Loucy (cell line): ENCODE results near the gene SGCA.

ENCODE experiments used
- EZH2phosphoT487 ChIP-seq: fragments of 200-600 bp; IDR thresholded peaks from 2 replicates; pipeline ENCODE4 v1.6.1; 2018; ENCODE audit warnings: antibody characterized with exemption, mild to moderate bottlenecking, moderate library complexity, borderline replicate concordance
- TF ChIP-seq, protein P1 (sequence below): fragments of 200-600 bp; sonication (generic); conservative IDR thresholded peaks from 2 replicates; pipeline ENCODE4 v1.5.1; 2014; ENCODE audit warnings: mild to moderate bottlenecking, antibody characterized with exemption, low read length

- TF ChIP-seq EZH2phosphoT487: no peak
- TF ChIP-seq, protein P1, sequence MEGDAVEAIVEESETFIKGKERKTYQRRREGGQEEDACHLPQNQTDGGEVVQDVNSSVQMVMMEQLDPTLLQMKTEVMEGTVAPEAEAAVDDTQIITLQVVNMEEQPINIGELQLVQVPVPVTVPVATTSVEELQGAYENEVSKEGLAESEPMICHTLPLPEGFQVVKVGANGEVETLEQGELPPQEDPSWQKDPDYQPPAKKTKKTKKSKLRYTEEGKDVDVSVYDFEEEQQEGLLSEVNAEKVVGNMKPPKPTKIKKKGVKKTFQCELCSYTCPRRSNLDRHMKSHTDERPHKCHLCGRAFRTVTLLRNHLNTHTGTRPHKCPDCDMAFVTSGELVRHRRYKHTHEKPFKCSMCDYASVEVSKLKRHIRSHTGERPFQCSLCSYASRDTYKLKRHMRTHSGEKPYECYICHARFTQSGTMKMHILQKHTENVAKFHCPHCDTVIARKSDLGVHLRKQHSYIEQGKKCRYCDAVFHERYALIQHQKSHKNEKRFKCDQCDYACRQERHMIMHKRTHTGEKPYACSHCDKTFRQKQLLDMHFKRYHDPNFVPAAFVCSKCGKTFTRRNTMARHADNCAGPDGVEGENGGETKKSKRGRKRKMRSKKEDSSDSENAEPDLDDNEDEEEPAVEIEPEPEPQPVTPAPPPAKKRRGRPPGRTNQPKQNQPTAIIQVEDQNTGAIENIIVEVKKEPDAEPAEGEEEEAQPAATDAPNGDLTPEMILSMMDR: no peak
Measured at GRCh38 chr17:50153650-50154575, 11.9 kb upstream of the SGCA start.
